Chondrocyte (in vitro differentiated cells): Measurements from ENCODE around the gene PLEKHM2. TPM values are rescaled to one million over a fixed set of nuclear protein-coding genes. Genes with fewer than 3 reads are reported as not detected.
A peak's percentile ranks its signal among the peaks of the same experiment; 100 is the strongest.

Experiments
- DNase-seq: peaks from one replicate; pipeline ENCODE4 v3.0.0; 2021; ENCODE audit warnings: mixed read lengths, low spot score
- H3K27ac Mint-ChIP-seq: one replicate; pipeline ENCODE4 v1.8.0; 2021; ENCODE audit warnings: mild to moderate bottlenecking, moderate library complexity, mixed read lengths; ENCODE audit not compliant: unreplicated experiment
- H3K27me3 Mint-ChIP-seq: 2 replicates; pipeline ENCODE4 v1.8.0; 2021; ENCODE audit warnings: low read depth, mixed read lengths
- H3K36me3 Mint-ChIP-seq: 2 replicates; pipeline ENCODE4 v1.8.0; 2021; ENCODE audit warnings: low read depth, mixed read lengths
- H3K4me1 Mint-ChIP-seq: 2 replicates; pipeline ENCODE4 v1.8.0; 2021; ENCODE audit warnings: low read depth, mild to moderate bottlenecking, mixed read lengths
- H3K4me3 Mint-ChIP-seq: one replicate; pipeline ENCODE4 v1.8.0; 2021; ENCODE audit warnings: mild to moderate bottlenecking, moderate library complexity, mixed read lengths; ENCODE audit not compliant: unreplicated experiment
- H3K9me3 Mint-ChIP-seq: 2 replicates; pipeline ENCODE4 v1.8.0; 2021; ENCODE audit warnings: low read depth, mixed read lengths
- CTCF ChIP-seq: fragments of 200-600 bp; sonication (generic); IDR thresholded peaks from 2 replicates; pipeline ENCODE4 v1.5.0; 2021; ENCODE audit warnings: antibody characterized with exemption, mild to moderate bottlenecking, moderate library complexity
- total RNA-seq: library from RNA; stranded (reverse); gene quantifications from 3 replicates; pipeline ENCODE4 v1.2.1, GENCODE V29; 2021

Gene PLEKHM2
- total RNA-seq, 1 donor from 2014 or later: 68.3 TPM

- peak overlapping the region; percentile 70 for H3K27ac Mint-ChIP-seq
- H3K4me3 Mint-ChIP-seq: no peak overlapping the region
- TF ChIP-seq CTCF: no peak
- H3K36me3 Mint-ChIP-seq: peaks cover 51% of the 10 kb centered on the region
- H3K4me1 Mint-ChIP-seq: peaks cover 5% of the 10 kb centered on the region
- H3K27me3 Mint-ChIP-seq: no peaks in the 10 kb centered on the region
- H3K9me3 Mint-ChIP-seq: no peaks in the 10 kb centered on the region
- no peak for DNase-seq
Measured at GRCh38 chr1:15775706-15776105, 91.6 kb downstream of the PLEKHM2 start.

GRCh38 chr1:15777909-15778707 is 94.0 kb downstream of the PLEKHM2 start:
- Mint-ChIP-seq H3K36me3 (peaks cover 44% of the 10 kb centered on the region), H3K27ac (peak overlapping the region; percentile 63)

More at GRCh38 chr1:15777909-15778707, 94.0 kb downstream of the PLEKHM2 start:
- peaks cover 3% of the 10 kb centered on the region for H3K4me1 Mint-ChIP-seq
- no peak for DNase-seq
- no peaks in the 10 kb centered on the region for H3K9me3 Mint-ChIP-seq
- H3K4me3 Mint-ChIP-seq: no peak overlapping the region
- no peak for TF ChIP-seq CTCF
- no peaks in the 10 kb centered on the region for H3K27me3 Mint-ChIP-seq

Other genes starting within 250 kb of the PLEKHM2 start
- not detected in 3 replicates for gene CTRC, start 245.9 kb upstream of the PLEKHM2 start, total RNA-seq
- not detected in 3 replicates for gene CELA2A, start 227.6 kb upstream of the PLEKHM2 start, total RNA-seq
- gene CELA2B, start 208.2 kb upstream of the PLEKHM2 start, total RNA-seq: not detected in 3 replicates
- gene CASP9, start 160.1 kb upstream of the PLEKHM2 start, total RNA-seq: 7.6 to 11.6 TPM (median 9.7 TPM) in 3 replicates
- 19.9 to 22.8 TPM (median 20.4 TPM) in 3 replicates for gene DNAJC16, start 157.5 kb upstream of the PLEKHM2 start, total RNA-seq
- gene AGMAT, start 99.3 kb upstream of the PLEKHM2 start, total RNA-seq: 0.68 to 1.1 TPM (median 0.82 TPM) in 3 replicates
- gene DDI2, start 66.9 kb upstream of the PLEKHM2 start, total RNA-seq: 17.5 to 23.2 TPM (median 20.0 TPM) in 3 replicates
- gene SLC25A34, start 51.9 kb downstream of the PLEKHM2 start, total RNA-seq: 0.90 to 1.9 TPM (median 1.3 TPM) in 3 replicates
- not detected in 3 replicates for gene TMEM82, start 58.2 kb downstream of the PLEKHM2 start, total RNA-seq
- 191 to 492 TPM (median 490 TPM) in 3 replicates for gene FBLIM1, start 74.5 kb downstream of the PLEKHM2 start, total RNA-seq
- gene UQCRHL, start 123.3 kb downstream of the PLEKHM2 start, total RNA-seq: 1.3 to 1.5 TPM (median 1.3 TPM) in 3 replicates
- gene SPEN, start 163.4 kb downstream of the PLEKHM2 start, total RNA-seq: 38.4 to 49.7 TPM (median 39.4 TPM) in 3 replicates